Epithelial cell of esophagus (primary cell): ENCODE data around the gene MYLK.
A peak's percentile ranks its signal among the peaks of the same experiment; 100 is the strongest.

Experiments used
- DNase-seq: peaks from one replicate; pipeline ENCODE4 v3.0.0; 2010; ENCODE audit warnings: low read depth
- H3K4me3 ChIP-seq: 2 replicates; pipeline ENCODE4 v1.5.1; 2011; ENCODE audit warnings: mild to moderate bottlenecking, low read length, control low read depth
- CTCF ChIP-seq: IDR thresholded peaks from 2 replicates; pipeline ENCODE4 v1.5.1; 2011; ENCODE audit warnings: low read depth, mild to moderate bottlenecking, low read length, control low read depth, inconsistent platforms; ENCODE audit not compliant: insufficient read depth; ENCODE audit errors: missing control alignments

The MYLK gene

DNA sequence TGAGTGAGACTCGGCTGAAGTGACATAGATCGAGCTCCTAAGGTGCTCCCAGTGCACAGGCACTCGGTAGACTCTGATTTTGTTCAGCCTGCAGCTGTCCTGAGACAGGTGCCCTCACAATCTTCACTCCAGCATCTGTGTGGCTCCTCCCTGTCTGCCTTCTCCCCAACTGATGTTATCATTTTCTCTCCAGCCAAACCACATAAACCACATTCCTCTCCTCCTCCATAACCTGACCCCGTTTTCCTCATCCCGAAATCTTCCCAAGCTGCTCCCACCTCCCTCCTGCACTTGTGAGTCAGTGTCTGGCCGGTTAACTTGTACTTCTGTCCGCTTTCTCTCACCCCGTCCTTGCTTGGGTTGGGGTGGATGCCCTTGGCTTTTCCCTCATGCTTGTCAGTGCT, 206.0 kb downstream of the MYLK start:
- H3K4me3 ChIP-seq = no peak overlapping the region
- TF ChIP-seq CTCF = no peak
- peak; percentile 48 for DNase-seq

- no peak for DNase-seq
- no peak overlapping the region for H3K4me3 ChIP-seq
- TF ChIP-seq CTCF = no peak
Observed at GRCh38 chr3:123672429-123673146, 211.5 kb downstream of the MYLK start.

GRCh38 chr3:123670743-123671142, 213.4 kb downstream of the MYLK start:
- no peak overlapping the region for H3K4me3 ChIP-seq
- no peak for TF ChIP-seq CTCF
- DNase-seq = no peak

DNA sequence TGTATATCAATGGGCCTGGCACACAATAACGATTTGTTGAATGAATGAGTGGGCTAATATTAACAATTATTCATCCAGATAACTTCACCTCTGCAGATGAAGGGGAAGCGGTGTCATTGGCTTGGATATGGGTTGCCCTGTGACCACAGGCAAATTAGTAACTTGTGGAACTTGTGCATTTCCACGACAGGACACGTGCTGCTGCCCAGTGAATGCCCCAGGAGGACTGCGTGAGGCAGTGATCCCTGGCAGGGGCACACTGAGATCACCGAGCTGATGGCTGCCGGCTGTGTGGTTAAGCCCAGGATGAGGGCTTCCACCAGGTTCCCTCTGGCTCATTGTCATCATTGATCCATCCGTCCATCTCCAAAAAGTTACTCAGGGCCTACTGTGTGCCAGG, 215.2 kb downstream of the MYLK start:
- no peak for TF ChIP-seq CTCF
- H3K4me3 ChIP-seq = no peak overlapping the region
- no peak for DNase-seq

GRCh38 chr3:123667784-123668183, 216.3 kb downstream of the MYLK start:
- DNase-seq = no peak
- TF ChIP-seq CTCF = no peak
- no peak overlapping the region for H3K4me3 ChIP-seq

- DNase-seq = no peak
- no peak overlapping the region for H3K4me3 ChIP-seq
- TF ChIP-seq CTCF = no peak
Observed at GRCh38 chr3:123664753-123665152, 219.4 kb downstream of the MYLK start.

GRCh38 chr3:123663977-123664376, 220.2 kb downstream of the MYLK start:
- no peak for TF ChIP-seq CTCF
- H3K4me3 ChIP-seq = no peak overlapping the region
- DNase-seq = no peak
